ENCODE results near the gene ALDOB. TPM values are rescaled to one million over a fixed set of nuclear protein-coding genes. Genes with fewer than 3 reads are reported as not detected.

The ALDOB gene
- polyA plus RNA-seq, 4 donors = 757 to 16,248 (median 6,488) TPM

DNA sequence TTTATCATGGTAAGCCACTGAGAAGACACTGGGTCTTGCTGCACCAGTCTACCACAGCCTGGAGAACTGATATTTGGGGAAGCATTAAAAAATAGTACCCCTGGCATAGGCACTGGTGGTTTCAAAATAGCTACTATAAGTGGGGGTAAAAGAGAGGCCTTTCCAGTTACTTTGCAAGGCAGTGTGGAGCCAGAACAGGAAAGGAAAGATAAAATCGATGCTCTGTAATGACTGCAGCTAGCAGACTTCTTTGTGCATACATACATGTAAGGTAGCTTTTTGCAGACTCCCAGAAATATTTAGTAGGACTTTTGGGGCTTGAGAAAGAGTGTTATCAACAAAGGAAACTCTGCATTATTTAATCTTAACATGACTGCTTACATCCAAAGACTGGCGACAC lies 31.3 kb upstream of the ALDOB start:
- DNase-seq (no peak), FAIRE-seq (no peak)
- Histone ChIP-seq H3K36me3 (ENCODE audit: control insufficient read depth in 3 of 3, insufficient read depth in 2 of 3, low read depth in 1 of 3, low read length in 3 of 3) (no peaks in the 10 kb centered on the region), H3K27ac (ENCODE audit: low read depth in 1 of 3, low read length in 2 of 3) (no peak overlapping the region), H3K4me3 (ENCODE audit: low read depth in 1 of 3, low read length in 3 of 3) (no peak overlapping the region), H3K9me3 (ENCODE audit: control insufficient read depth in 2 of 2, insufficient read depth in 1 of 2, low read depth in 1 of 2, low read length in 1 of 2) (no peaks in the 10 kb centered on the region), H3K27me3 (ENCODE audit: control insufficient read depth in 3 of 3, insufficient read depth in 3 of 3, low read length in 3 of 3) (no peaks in the 10 kb centered on the region), H3K4me1 (ENCODE audit: control insufficient read depth in 3 of 3, insufficient read depth in 2 of 3, low read depth in 1 of 3, low read length in 2 of 3) (no peaks in the 10 kb centered on the region)
- WGBS, 3 donors = 75 to 88% (median 79%) methylated on average over 2 of the region's 2 CpGs

- no peaks in the 10 kb centered on the region for H3K27me3 ChIP-seq (ENCODE audit: control insufficient read depth in 3 of 3, insufficient read depth in 3 of 3, low read length in 3 of 3)
- H3K4me3 ChIP-seq (ENCODE audit: low read depth in 1 of 3, low read length in 3 of 3) = no peak overlapping the region
- 16 to 34% (median 25%) methylated on average over 6 of the region's 6 CpGs for WGBS, 3 donors
- no peaks in the 10 kb centered on the region for H3K4me1 ChIP-seq (ENCODE audit: control insufficient read depth in 3 of 3, insufficient read depth in 2 of 3, low read depth in 1 of 3, low read length in 2 of 3)
- no peaks in the 10 kb centered on the region for H3K36me3 ChIP-seq (ENCODE audit: control insufficient read depth in 3 of 3, insufficient read depth in 2 of 3, low read depth in 1 of 3, low read length in 3 of 3)
- FAIRE-seq = no peak
- peak; percentile 90 to 95 for DNase-seq
- no peak overlapping the region for H3K27ac ChIP-seq (ENCODE audit: low read depth in 1 of 3, low read length in 2 of 3)
- no peaks in the 10 kb centered on the region for H3K9me3 ChIP-seq (ENCODE audit: control insufficient read depth in 2 of 2, insufficient read depth in 1 of 2, low read depth in 1 of 2, low read length in 1 of 2)
These were observed 29.8 kb upstream of the ALDOB start for GRCh38 chr9:101465326-101465915.

GRCh38 chr9:101463397-101463796 lies 27.8 kb upstream of the ALDOB start:
- WGBS, 3 donors = 75 to 87% (median 85%) methylated on average over 2 of the region's 2 CpGs
- no peak for DNase-seq
- no peaks in the 10 kb centered on the region for H3K27me3 ChIP-seq (ENCODE audit: control insufficient read depth in 3 of 3, insufficient read depth in 3 of 3, low read length in 3 of 3)
- no peaks in the 10 kb centered on the region for H3K9me3 ChIP-seq (ENCODE audit: control insufficient read depth in 2 of 2, insufficient read depth in 1 of 2, low read depth in 1 of 2, low read length in 1 of 2)
- H3K4me1 ChIP-seq (ENCODE audit: control insufficient read depth in 3 of 3, insufficient read depth in 2 of 3, low read depth in 1 of 3, low read length in 2 of 3) = peaks cover 0 to 3% (median 0%) of the 10 kb centered on the region in 3 donors
- H3K27ac ChIP-seq (ENCODE audit: low read depth in 1 of 3, low read length in 2 of 3) = no peak overlapping the region
- no peaks in the 10 kb centered on the region for H3K36me3 ChIP-seq (ENCODE audit: control insufficient read depth in 3 of 3, insufficient read depth in 2 of 3, low read depth in 1 of 3, low read length in 3 of 3)
- no peak overlapping the region for H3K4me3 ChIP-seq (ENCODE audit: low read depth in 1 of 3, low read length in 3 of 3)
- no peak for FAIRE-seq

DNA sequence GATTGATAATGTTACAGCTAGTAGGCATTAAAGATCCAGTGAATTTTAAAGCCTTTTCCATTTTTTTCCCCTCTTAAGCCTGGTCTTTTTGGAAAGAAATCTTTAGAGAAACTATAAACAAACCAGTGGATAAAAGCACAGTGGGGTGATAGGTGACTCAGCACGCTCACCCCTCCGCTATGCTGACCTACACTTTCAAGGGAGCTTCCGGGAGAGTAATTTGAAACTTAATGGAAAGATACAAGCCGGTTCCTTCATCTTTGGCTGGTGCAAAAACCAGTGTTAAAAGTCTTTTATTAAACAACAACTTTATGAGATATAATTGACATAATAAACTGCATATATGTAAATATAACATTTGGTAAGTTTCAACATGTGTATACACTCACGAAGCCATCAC lies 27.0 kb upstream of the ALDOB start:
- Histone ChIP-seq H3K4me1 (ENCODE audit: control insufficient read depth in 3 of 3, insufficient read depth in 2 of 3, low read depth in 1 of 3, low read length in 2 of 3) (peaks cover 0 to 4% (median 0%) of the 10 kb centered on the region in 3 donors), H3K27me3 (ENCODE audit: control insufficient read depth in 3 of 3, insufficient read depth in 3 of 3, low read length in 3 of 3) (no peaks in the 10 kb centered on the region), H3K27ac (ENCODE audit: low read depth in 1 of 3, low read length in 2 of 3) (no peak overlapping the region), H3K9me3 (ENCODE audit: control insufficient read depth in 2 of 2, insufficient read depth in 1 of 2, low read depth in 1 of 2, low read length in 1 of 2) (no peaks in the 10 kb centered on the region), H3K36me3 (ENCODE audit: control insufficient read depth in 3 of 3, insufficient read depth in 2 of 3, low read depth in 1 of 3, low read length in 3 of 3) (no peaks in the 10 kb centered on the region), H3K4me3 (ENCODE audit: low read depth in 1 of 3, low read length in 3 of 3) (no peak overlapping the region)
- 54 to 83% (median 81%) methylated on average over 5 of the region's 5 CpGs for WGBS, 3 donors
- FAIRE-seq = no peak
- DNase-seq = no peak

DNA sequence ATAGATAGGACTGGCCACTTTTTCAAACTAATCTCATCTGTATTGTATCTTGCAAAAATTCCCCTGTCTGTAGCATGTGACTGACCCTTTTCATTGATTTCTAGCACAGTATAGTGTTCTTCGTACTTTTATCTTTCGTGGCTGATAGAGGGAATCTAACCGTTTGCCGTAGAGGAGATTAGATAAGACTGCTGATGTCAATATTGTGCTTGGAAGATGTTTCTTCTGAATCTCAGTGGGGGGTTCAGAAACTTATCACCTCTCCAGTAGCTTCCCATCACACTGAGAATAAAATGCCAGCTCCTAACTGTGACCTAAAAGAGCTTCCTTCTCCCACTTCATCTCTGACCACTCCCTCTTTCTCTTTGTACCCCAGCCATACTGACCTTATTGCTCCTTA lies 25.4 kb upstream of the ALDOB start:
- 7 to 56% (median 21%) methylated on average over 4 of the region's 4 CpGs for WGBS, 3 donors
- no peak overlapping the region for H3K27ac ChIP-seq (ENCODE audit: low read depth in 1 of 3, low read length in 2 of 3)
- FAIRE-seq = no peak

DNA sequence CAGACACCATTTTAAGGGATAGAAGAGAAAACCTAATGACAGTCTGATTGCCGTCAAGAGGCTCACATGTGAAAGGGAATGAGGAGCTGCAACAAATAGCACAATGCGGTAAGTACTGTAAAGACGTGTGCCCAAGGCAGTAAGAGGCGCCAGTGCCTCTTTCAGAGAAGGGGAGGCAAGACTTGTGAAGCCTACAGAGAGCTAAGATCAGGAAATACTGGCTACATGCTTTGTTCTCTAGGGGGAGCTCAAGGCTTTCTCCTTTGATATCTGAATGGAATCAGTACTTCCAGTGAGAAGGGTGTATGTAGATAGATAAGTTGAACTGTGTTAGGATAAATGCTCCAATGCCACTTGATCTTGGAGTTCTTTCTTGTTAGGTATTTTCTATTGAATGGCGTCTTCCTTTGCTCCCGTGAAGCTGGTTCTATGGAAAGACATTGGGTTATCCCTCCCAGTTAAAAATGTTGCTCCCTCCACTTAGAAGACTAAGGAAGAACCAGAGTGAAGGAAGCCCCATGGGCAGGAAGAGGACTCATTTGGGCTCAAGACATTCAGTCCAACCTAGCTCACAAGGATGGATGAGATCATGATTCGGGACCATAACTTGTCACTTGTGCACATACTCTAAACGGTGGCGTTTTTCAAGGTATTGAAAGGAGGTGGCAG lies 23.5 kb upstream of the ALDOB start:
- FAIRE-seq = no peak
- Histone ChIP-seq H3K9me3 (ENCODE audit: control insufficient read depth in 2 of 2, insufficient read depth in 1 of 2, low read depth in 1 of 2, low read length in 1 of 2) (peaks cover 0 to 2% of the 10 kb centered on the region in 2 donors), H3K36me3 (ENCODE audit: control insufficient read depth in 3 of 3, insufficient read depth in 2 of 3, low read depth in 1 of 3, low read length in 3 of 3) (no peaks in the 10 kb centered on the region), H3K27ac (ENCODE audit: low read depth in 1 of 3, low read length in 2 of 3) (no peak overlapping the region), H3K4me3 (ENCODE audit: low read depth in 1 of 3, low read length in 3 of 3) (no peak overlapping the region), H3K27me3 (ENCODE audit: control insufficient read depth in 3 of 3, insufficient read depth in 3 of 3, low read length in 3 of 3) (no peaks in the 10 kb centered on the region), H3K4me1 (ENCODE audit: control insufficient read depth in 3 of 3, insufficient read depth in 2 of 3, low read depth in 1 of 3, low read length in 2 of 3) (peaks cover 0 to 4% (median 0%) of the 10 kb centered on the region in 3 donors)
- WGBS, 3 donors = 47 to 48% (median 47%) methylated on average over 9 of the region's 9 CpGs
- peak; percentile 71 to 85 for DNase-seq

More for the DNA sequence above, 25.4 kb upstream of the ALDOB start:
- H3K4me1 ChIP-seq (ENCODE audit: control insufficient read depth in 3 of 3, insufficient read depth in 2 of 3, low read depth in 1 of 3, low read length in 2 of 3) = peaks cover 0 to 4% (median 0%) of the 10 kb centered on the region in 3 donors
- no peaks in the 10 kb centered on the region for H3K27me3 ChIP-seq (ENCODE audit: control insufficient read depth in 3 of 3, insufficient read depth in 3 of 3, low read length in 3 of 3)
- H3K9me3 ChIP-seq (ENCODE audit: control insufficient read depth in 2 of 2, insufficient read depth in 1 of 2, low read depth in 1 of 2, low read length in 1 of 2) = no peaks in the 10 kb centered on the region
- no peak for DNase-seq
- no peaks in the 10 kb centered on the region for H3K36me3 ChIP-seq (ENCODE audit: control insufficient read depth in 3 of 3, insufficient read depth in 2 of 3, low read depth in 1 of 3, low read length in 3 of 3)
- H3K4me3 ChIP-seq (ENCODE audit: low read depth in 1 of 3, low read length in 3 of 3) = no peak overlapping the region

GRCh38 chr9:101457003-101457402 lies 21.4 kb upstream of the ALDOB start:
- no peak overlapping the region for H3K4me3 ChIP-seq (ENCODE audit: low read depth in 1 of 3, low read length in 3 of 3)
- H3K9me3 ChIP-seq (ENCODE audit: control insufficient read depth in 2 of 2, insufficient read depth in 1 of 2, low read depth in 1 of 2, low read length in 1 of 2) = peaks cover 0 to 16% of the 10 kb centered on the region in 2 donors
- no peak overlapping the region for H3K27ac ChIP-seq (ENCODE audit: low read depth in 1 of 3, low read length in 2 of 3)
- FAIRE-seq (no peak), DNase-seq (no peak)
- no peaks in the 10 kb centered on the region for H3K36me3 ChIP-seq (ENCODE audit: control insufficient read depth in 3 of 3, insufficient read depth in 2 of 3, low read depth in 1 of 3, low read length in 3 of 3)
- H3K4me1 ChIP-seq (ENCODE audit: control insufficient read depth in 3 of 3, insufficient read depth in 2 of 3, low read depth in 1 of 3, low read length in 2 of 3) = peaks cover 0 to 7% (median 0%) of the 10 kb centered on the region in 3 donors
- 48 to 68% (median 53%) methylated on average over 3 of the region's 3 CpGs for WGBS, 3 donors
- peaks cover 0 to 2% (median 0%) of the 10 kb centered on the region in 3 donors for H3K27me3 ChIP-seq (ENCODE audit: control insufficient read depth in 3 of 3, insufficient read depth in 3 of 3, low read length in 3 of 3)

GRCh38 chr9:101455656-101456240 lies 20.2 kb upstream of the ALDOB start:
- Histone ChIP-seq H3K27me3 (ENCODE audit: control insufficient read depth in 3 of 3, insufficient read depth in 3 of 3, low read length in 3 of 3) (peaks cover 0 to 2% (median 0%) of the 10 kb centered on the region in 3 donors), H3K9me3 (ENCODE audit: control insufficient read depth in 2 of 2, insufficient read depth in 1 of 2, low read depth in 1 of 2, low read length in 1 of 2) (peaks cover 0 to 23% of the 10 kb centered on the region in 2 donors), H3K36me3 (ENCODE audit: control insufficient read depth in 3 of 3, insufficient read depth in 2 of 3, low read depth in 1 of 3, low read length in 3 of 3) (no peaks in the 10 kb centered on the region), H3K27ac (ENCODE audit: low read depth in 1 of 3, low read length in 2 of 3) (no peak overlapping the region), H3K4me3 (ENCODE audit: low read depth in 1 of 3, low read length in 3 of 3) (no peak overlapping the region), H3K4me1 (ENCODE audit: control insufficient read depth in 3 of 3, insufficient read depth in 2 of 3, low read depth in 1 of 3, low read length in 2 of 3) (peaks cover 0 to 16% (median 0%) of the 10 kb centered on the region in 3 donors)
- DNase-seq (no peak), FAIRE-seq (no peak)
- WGBS, 3 donors = 75 to 87% (median 86%) methylated on average over 2 of the region's 2 CpGs
